22Rv1 (cell line): ENCODE data around the gene USB1.

Experiments
- H3K27ac ChIP-seq: fragments of 450-650 bp; 2 replicates; pipeline ENCODE4 v1.5.1; 2017
- CTCF ChIP-seq: fragments of 450-650 bp; IDR thresholded peaks from 2 replicates; pipeline ENCODE4 v1.5.1; 2017; ENCODE audit warnings: mild to moderate bottlenecking
- ZFX ChIP-seq: fragments of 450-650 bp; IDR thresholded peaks from 2 replicates; pipeline ENCODE4 v1.6.1; 2017; ENCODE audit warnings: antibody characterized with exemption, borderline replicate concordance

Gene USB1

GRCh38 chr16:57994778-57995177, 6.4 kb upstream of the USB1 start:
- TF ChIP-seq ZFX = no peak
- TF ChIP-seq CTCF = peak; percentile 71
- H3K27ac ChIP-seq = no peak overlapping the region

GRCh38 chr16:57995721-57996405, 5.3 kb upstream of the USB1 start:
- H3K27ac ChIP-seq = no peak overlapping the region
- TF ChIP-seq CTCF (no peak), ZFX (no peak)

- no peak for TF ChIP-seq CTCF
- no peak overlapping the region for H3K27ac ChIP-seq
These were observed 4.6 kb upstream of the USB1 start for GRCh38 chr16:57996406-57997175.

- TF ChIP-seq CTCF (no peak), ZFX (no peak)
- no peak overlapping the region for H3K27ac ChIP-seq
These were observed 4.1 kb upstream of the USB1 start for GRCh38 chr16:57997176-57997527.

- no peak for TF ChIP-seq CTCF
- TF ChIP-seq ZFX = no peak
- no peak overlapping the region for H3K27ac ChIP-seq
These were observed 3.5 kb upstream of the USB1 start for GRCh38 chr16:57997528-57998265.

GRCh38 chr16:57998486-57998885, 2.7 kb upstream of the USB1 start:
- no peak overlapping the region for H3K27ac ChIP-seq
- TF ChIP-seq ZFX (no peak), CTCF (no peak)

- H3K27ac ChIP-seq = no peak overlapping the region
- TF ChIP-seq ZFX = no peak
- TF ChIP-seq CTCF = no peak
These were observed 2.2 kb upstream of the USB1 start for GRCh38 chr16:57998992-57999365.
